SK-N-SH (cell line): ENCODE data around the gene TPM4. TPM values are rescaled to one million over a fixed set of nuclear protein-coding genes. Genes with fewer than 3 reads are reported as not detected.

Experiments used
- CTCF ChIA-PET: fragments of 300-600, 350-600 bp; formaldehyde crosslinking; extraction: SDS; loops from one replicate; lab custom pipeline; 2021; lab: Yijun Ruan, JAX
- POLR2A ChIA-PET: fragments of 350-600 bp; sonication (Branson Sonifier 250); formaldehyde crosslinking; extraction: SDS; loops from one replicate; lab custom pipeline; 2020; ENCODE audit warnings: antibody characterized with exemption, inconsistent platforms; lab: Yijun Ruan, JAX
- DNase-seq: peaks from one replicate; pipeline ENCODE4 v3.0.0; 2012
- H2AFZ ChIP-seq: fragments of 200-600 bp; sonication (generic); 2 replicates; pipeline ENCODE4 v1.8.1; 2016; ENCODE audit warnings: antibody characterized with exemption, mild to moderate bottlenecking, low read depth
- H3F3A ChIP-seq: fragments of 200-600 bp; sonication (generic); replicated peaks from 2 replicates; pipeline ENCODE3; 2016; ENCODE audit warnings: antibody characterized with exemption, mild to moderate bottlenecking; ENCODE audit not compliant: insufficient read depth
- H3K27ac ChIP-seq, 2 experiments: fragments of 200-500 bp in 1 of 2; fragments of 200-600 bp in 1 of 2; sonication (Bioruptor generic) in 1 of 2; sonication (generic), shearing (Covaris generic) in 1 of 2; 2 replicates each; pipeline versions ENCODE4 v1.5.1 to v1.6.1; 2014 to 2016; ENCODE audit warnings: low read depth in 2 of 2, inconsistent platforms in 1 of 2, low read length in 1 of 2, mild to moderate bottlenecking in 1 of 2, mixed read lengths in 1 of 2
- H3K27me3 ChIP-seq: fragments of 200-600 bp; sonication (generic), shearing (Covaris generic); 2 replicates; pipeline ENCODE4 v1.6.1; 2016; ENCODE audit warnings: mixed run types; ENCODE audit not compliant: insufficient read depth
- H3K36me3 ChIP-seq, 2 experiments: fragments of 200-500 bp in 1 of 2; fragments of 200-600 bp in 1 of 2; sonication (Bioruptor generic) in 1 of 2; sonication (generic) in 1 of 2; replicated peaks in 1 of 2; 2 replicates each; pipeline versions ENCODE3 to v1.5.1; 2014 to 2016; ENCODE audit warnings: low read length in 1 of 2, mild to moderate bottlenecking in 1 of 2; ENCODE audit not compliant: insufficient read depth in 2 of 2, control insufficient read depth in 1 of 2
- H3K4me1 ChIP-seq, 2 experiments: fragments of 200-500 bp in 1 of 2; fragments of 200-600 bp in 1 of 2; sonication (Bioruptor generic) in 1 of 2; sonication (generic), shearing (Covaris generic) in 1 of 2; 2 replicates each; pipeline versions ENCODE4 v1.5.1 to v1.6.1; 2014 to 2016; ENCODE audit warnings: low read depth in 1 of 2, low read length in 1 of 2, mixed run types in 1 of 2; ENCODE audit not compliant: insufficient read depth in 2 of 2, control insufficient read depth in 1 of 2
- H3K4me2 ChIP-seq: fragments of 200-600 bp; sonication (generic), shearing (Covaris generic); 2 replicates; pipeline ENCODE4 v1.6.1; 2017; ENCODE audit warnings: mixed run types
- H3K4me3 ChIP-seq, 2 experiments: fragments of 200-500 bp in 1 of 2; fragments of 200-600 bp in 1 of 2; sonication (Bioruptor generic) in 1 of 2; sonication (generic), shearing (Covaris generic) in 1 of 2; 2 replicates each; pipeline versions ENCODE4 v1.5.1 to v1.8.1; 2014 to 2016; ENCODE audit warnings: low read depth in 2 of 2, inconsistent platforms in 1 of 2, low read length in 1 of 2, mild to moderate bottlenecking in 1 of 2, mixed read lengths in 1 of 2, moderate library complexity in 1 of 2
- H3K79me2 ChIP-seq: fragments of 200-600 bp; sonication (generic); 2 replicates; pipeline ENCODE4 v1.8.1; 2017; ENCODE audit warnings: mild to moderate bottlenecking; ENCODE audit not compliant: insufficient read depth
- H3K9ac ChIP-seq: fragments of 200-600 bp; sonication (generic); 2 replicates; pipeline ENCODE4 v1.6.1; 2017; ENCODE audit warnings: mixed run types
- H3K9me2 ChIP-seq: fragments of 200-600 bp; sonication (generic); 2 replicates; pipeline ENCODE4 v1.6.1; 2017; ENCODE audit warnings: mixed run types
- H3K9me3 ChIP-seq: fragments of 200-600 bp; sonication (generic); 2 replicates; pipeline ENCODE4 v1.6.1; 2017; ENCODE audit warnings: mixed run types, mild to moderate bottlenecking, moderate library complexity
- H4K20me1 ChIP-seq: fragments of 200-600 bp; sonication (generic); 2 replicates; pipeline ENCODE4 v1.6.1; 2017; ENCODE audit warnings: mild to moderate bottlenecking, mixed run types; ENCODE audit not compliant: insufficient read depth
- EP300 ChIP-seq, 2 experiments: IDR thresholded peaks; 2 replicates each; pipeline versions ENCODE4 v1.4.0 to v1.6.1; 2012; ENCODE audit warnings: borderline replicate concordance in 1 of 2, low read depth in 1 of 2, low read length in 1 of 2
- FOXJ3 ChIP-seq: sonication (generic); formaldehyde crosslinking; IDR thresholded peaks from 2 replicates; pipeline ENCODE4 v1.5.1; 2020; ENCODE audit warnings: mild to moderate bottlenecking, missing genetic modification reagents
- GABPA ChIP-seq: IDR thresholded peaks from 2 replicates; pipeline ENCODE4 v1.4.0; 2012; ENCODE audit warnings: low read depth, mild to moderate bottlenecking
- GATA2 ChIP-seq: sonication (generic); formaldehyde crosslinking; IDR thresholded peaks from 2 replicates; pipeline ENCODE4 v1.5.0; 2020; ENCODE audit warnings: mild to moderate bottlenecking, missing genetic modification reagents
- MEF2A ChIP-seq: IDR thresholded peaks from 2 replicates; pipeline ENCODE4 v1.4.0; 2012; ENCODE audit warnings: low read depth, borderline replicate concordance
- NFIC ChIP-seq: IDR thresholded peaks from 2 replicates; pipeline ENCODE4 v1.4.0; 2012; ENCODE audit warnings: borderline replicate concordance
- NRF1 ChIP-seq: IDR thresholded peaks from 2 replicates; pipeline ENCODE4 v1.6.1; 2012; ENCODE audit warnings: low read depth, mild to moderate bottlenecking, low read length
- POLR2AphosphoS5 ChIP-seq: IDR thresholded peaks from 2 replicates; pipeline ENCODE4 v1.6.1; 2012; ENCODE audit warnings: low read depth, low read length
- RFX5 ChIP-seq: IDR thresholded peaks from 2 replicates; pipeline ENCODE4 v1.6.1; 2012; ENCODE audit warnings: mild to moderate bottlenecking, improper control_type of control experiment, low read length
- TEAD4 ChIP-seq: IDR thresholded peaks from 2 replicates; pipeline ENCODE4 v1.4.0; 2012; ENCODE audit warnings: mild to moderate bottlenecking, borderline replicate concordance; ENCODE audit not compliant: insufficient read depth
- WGBS: methylation state at CpG from one replicate; pipeline ENCODE4 v1.1.6; 2017; ENCODE audit warnings: low lambda C conversion rate; 5-methylcytosine and 5-hydroxymethylcytosine counted together
- polyA plus RNA-seq, 3 experiments: library from polyadenylated mRNA; depleted of rRNA; stranded (reverse); fragments of >200 nt; gene quantifications; 2 replicates each; pipeline ENCODE4 v1.2.3, GENCODE V29; 2012
- TF ChIP-seq, protein P1 (sequence below): IDR thresholded peaks from 2 replicates; pipeline ENCODE4 v1.4.0; 2012; ENCODE audit warnings: low read depth, borderline replicate concordance
- TF ChIP-seq, protein P2 (sequence below): IDR thresholded peaks from 2 replicates; pipeline ENCODE4; 2012

TPM4 gene
- polyA plus RNA-seq, 1 of the 3 experiments (the other 2 are of a cell fraction) = 440 TPM

- TF ChIP-seq, protein P1, sequence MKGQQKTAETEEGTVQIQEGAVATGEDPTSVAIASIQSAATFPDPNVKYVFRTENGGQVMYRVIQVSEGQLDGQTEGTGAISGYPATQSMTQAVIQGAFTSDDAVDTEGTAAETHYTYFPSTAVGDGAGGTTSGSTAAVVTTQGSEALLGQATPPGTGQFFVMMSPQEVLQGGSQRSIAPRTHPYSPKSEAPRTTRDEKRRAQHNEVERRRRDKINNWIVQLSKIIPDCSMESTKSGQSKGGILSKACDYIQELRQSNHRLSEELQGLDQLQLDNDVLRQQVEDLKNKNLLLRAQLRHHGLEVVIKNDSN = no peak
- no peak for TF ChIP-seq EP300 (IDR thresholded peaks at IDR 0.05; ENCODE audit: borderline replicate concordance in 1 of 2, low read depth in 1 of 2, low read length in 1 of 2)
- TF ChIP-seq GABPA = no peak
- no peak for TF ChIP-seq NRF1
- no peak for TF ChIP-seq RFX5
- TF ChIP-seq TEAD4 = no peak
- TF ChIP-seq, all 33 proteins: peak for 0
These were observed 60.1 kb downstream of the TPM4 start (continued) for GRCh38 chr19:16136185-16136999.

GRCh38 chr19:16139752-16140151 is 63.5 kb downstream of the TPM4 start:
- no peaks in the 10 kb centered on the region for H3K79me2 ChIP-seq
- no peaks in the 10 kb centered on the region for H3K9me3 ChIP-seq
- no peak overlapping the region for H3K27ac ChIP-seq
- no peaks in the 10 kb centered on the region for H3K9me2 ChIP-seq
- TF ChIP-seq, protein P2, sequence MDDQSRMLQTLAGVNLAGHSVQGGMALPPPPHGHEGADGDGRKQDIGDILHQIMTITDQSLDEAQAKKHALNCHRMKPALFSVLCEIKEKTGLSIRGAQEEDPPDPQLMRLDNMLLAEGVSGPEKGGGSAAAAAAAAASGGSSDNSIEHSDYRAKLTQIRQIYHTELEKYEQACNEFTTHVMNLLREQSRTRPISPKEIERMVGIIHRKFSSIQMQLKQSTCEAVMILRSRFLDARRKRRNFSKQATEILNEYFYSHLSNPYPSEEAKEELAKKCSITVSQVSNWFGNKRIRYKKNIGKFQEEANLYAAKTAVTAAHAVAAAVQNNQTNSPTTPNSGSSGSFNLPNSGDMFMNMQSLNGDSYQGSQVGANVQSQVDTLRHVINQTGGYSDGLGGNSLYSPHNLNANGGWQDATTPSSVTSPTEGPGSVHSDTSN = no peak
- TF ChIP-seq NFIC (no peak), MEF2A (no peak), GATA2 (CRISPR knock-in tag) (no peak), FOXJ3 (no peak)
- TF ChIP-seq, all 33 proteins: peak for 0
- 81% methylated on average over 13 of the region's 13 CpGs for WGBS
- H3K4me3 ChIP-seq = no peak overlapping the region
- no peak overlapping the region for H3K9ac ChIP-seq
- no peak for DNase-seq
- H3K4me2 ChIP-seq = no peak overlapping the region
- no peaks in the 10 kb centered on the region for H3K36me3 ChIP-seq
- H2AFZ ChIP-seq = no peak overlapping the region
- no peaks in the 10 kb centered on the region for H3K4me1 ChIP-seq
- ChIA-PET POLR2A (interaction anchor here (1.3 kb wide), 1 partner anchor 45 kb away, joined by 4 read pairs; the partner anchor contains the start of gene FAM32A), CTCF (interaction anchor here (0.5 kb wide), 1 partner anchor 107 kb away, joined by 3 read pairs; no protein-coding TSS in a partner anchor)
- no peaks in the 10 kb centered on the region for H3K27me3 ChIP-seq
- no peaks in the 10 kb centered on the region for H3F3A ChIP-seq
- H4K20me1 ChIP-seq = no peaks in the 10 kb centered on the region

GRCh38 chr19:16141043-16141442 is 64.7 kb downstream of the TPM4 start:
- 74% methylated on average over 3 of the region's 4 CpGs for WGBS
- Histone ChIP-seq H3K4me3 (no peak overlapping the region), H3K27ac (no peak overlapping the region), H3K9me2 (no peaks in the 10 kb centered on the region), H3F3A (no peaks in the 10 kb centered on the region), H3K9me3 (no peaks in the 10 kb centered on the region), H2AFZ (no peak overlapping the region), H3K4me2 (no peak overlapping the region), H3K9ac (no peak overlapping the region), H3K79me2 (no peaks in the 10 kb centered on the region), H3K36me3 (no peaks in the 10 kb centered on the region), H4K20me1 (no peaks in the 10 kb centered on the region), H3K27me3 (no peaks in the 10 kb centered on the region; the same call in 1 of the 2 replicates), H3K4me1 (no peaks in the 10 kb centered on the region)
- ChIA-PET POLR2A (no interaction called here), CTCF (interaction anchor here (1.1 kb wide), 1 partner anchor 99 kb away, joined by 3 read pairs; no protein-coding TSS in a partner anchor)
- no peak for TF ChIP-seq POLR2AphosphoS5
- DNase-seq = no peak
